NCI-H187 treated with DMSO at 0.1 percent for 48 hours (cell line): Measurements from ENCODE around the gene OSBPL5.
"Not testable (repeated sequence)": the region's sequence is repeated elsewhere in the genome, so short reads cannot be mapped to it uniquely, and the experiment has no call there.

Experiments used
- DNase-seq: peaks from one replicate; lab custom pipeline; 2025; lab: John Stamatoyannopoulos, UW

Gene OSBPL5

DNA sequence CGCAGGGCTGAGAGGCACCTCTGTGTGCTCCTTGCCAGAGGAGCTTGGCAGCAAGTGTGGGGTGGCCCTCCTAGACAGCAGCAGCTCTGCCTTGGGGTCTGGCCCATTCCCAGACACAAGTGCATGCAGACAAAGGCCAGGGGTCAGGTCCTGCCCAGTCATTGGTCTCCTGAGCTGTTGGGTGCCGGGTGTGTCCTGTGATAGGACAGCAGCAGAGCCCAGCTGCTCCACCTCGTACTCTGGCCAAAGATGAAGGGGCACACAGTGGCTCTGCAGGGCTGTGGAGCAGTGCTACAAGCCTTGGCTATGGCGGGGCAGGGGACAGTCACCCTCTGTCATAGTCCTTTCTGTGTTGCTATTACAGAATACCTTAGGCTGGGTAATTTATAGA lies 17.3 kb upstream of the OSBPL5 start:
- DNase-seq: no peak

DNA sequence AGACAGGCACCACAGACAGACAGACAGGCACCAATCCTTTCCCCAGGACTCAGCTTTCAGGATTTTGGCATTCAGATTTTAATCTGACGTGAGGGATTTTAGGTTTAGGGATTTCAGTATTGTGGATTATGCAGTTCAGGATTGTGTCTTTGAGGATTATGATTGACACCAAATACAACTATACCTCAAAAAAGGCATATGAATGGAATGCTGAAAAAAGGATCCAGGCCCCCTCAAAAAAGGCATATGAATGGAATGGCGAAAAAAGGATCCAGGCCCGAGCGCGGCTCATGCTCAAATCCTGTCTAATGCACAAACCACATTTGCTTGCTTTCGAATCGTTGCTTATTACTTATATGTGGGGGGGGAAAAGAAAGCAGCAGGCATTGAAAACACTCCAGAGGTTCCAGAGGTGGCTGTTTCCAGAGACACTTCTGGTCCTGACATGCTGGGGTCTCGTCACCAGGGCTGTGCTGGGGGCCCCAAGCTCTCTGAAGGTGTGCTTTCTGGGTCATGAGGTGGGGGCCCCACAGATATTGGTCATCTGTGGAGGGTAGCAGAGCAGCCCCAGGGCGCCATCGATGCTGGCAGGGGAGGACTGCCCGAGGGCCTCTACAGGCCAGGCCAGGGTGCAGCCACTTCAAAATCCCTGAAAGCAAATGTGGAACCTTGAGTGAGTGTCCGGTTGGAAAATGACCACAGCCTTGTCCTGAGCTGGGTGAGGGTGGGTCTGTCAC lies 16.8 kb upstream of the OSBPL5 start:
- no peak for DNase-seq

DNA sequence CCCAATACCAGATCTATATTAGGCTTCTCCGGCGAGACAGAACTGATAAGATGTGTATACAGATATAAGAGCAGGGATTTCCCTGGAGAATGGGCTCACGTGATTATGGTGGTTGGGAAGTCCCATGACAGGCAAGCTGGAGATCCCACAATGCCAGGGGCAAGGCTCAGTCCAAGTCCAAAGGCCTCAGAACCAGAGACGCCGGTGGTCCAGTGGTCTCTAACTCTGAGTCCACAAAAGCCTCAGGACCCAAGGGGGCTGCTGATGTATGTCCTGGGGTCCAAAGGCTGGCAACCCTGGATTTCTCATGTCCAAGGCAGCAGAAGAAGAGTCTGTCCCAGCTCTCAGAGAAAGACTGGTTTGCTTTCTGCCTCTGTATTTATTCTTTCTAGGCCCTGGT lies 15.8 kb upstream of the OSBPL5 start:
- DNase-seq: no peak

DNA sequence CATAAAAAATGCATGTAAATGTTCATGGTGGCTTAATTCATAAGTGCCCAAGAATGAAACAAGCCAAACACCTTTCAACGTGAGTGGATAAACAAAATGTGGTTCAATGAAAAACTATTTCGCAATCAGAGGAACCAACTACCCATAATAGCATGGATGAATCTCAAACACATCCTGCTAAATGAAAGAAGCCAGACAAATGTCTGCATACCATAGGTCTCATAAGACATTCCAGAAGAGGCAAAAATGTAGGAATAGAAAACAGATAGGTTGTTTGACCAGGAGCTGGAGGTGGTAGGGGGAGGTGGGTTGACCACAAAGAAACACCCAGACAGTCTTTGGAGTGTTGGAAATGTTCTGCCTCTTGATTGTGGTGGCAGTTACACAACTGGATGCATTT lies 13.2 kb upstream of the OSBPL5 start:
- no peak for DNase-seq

DNA sequence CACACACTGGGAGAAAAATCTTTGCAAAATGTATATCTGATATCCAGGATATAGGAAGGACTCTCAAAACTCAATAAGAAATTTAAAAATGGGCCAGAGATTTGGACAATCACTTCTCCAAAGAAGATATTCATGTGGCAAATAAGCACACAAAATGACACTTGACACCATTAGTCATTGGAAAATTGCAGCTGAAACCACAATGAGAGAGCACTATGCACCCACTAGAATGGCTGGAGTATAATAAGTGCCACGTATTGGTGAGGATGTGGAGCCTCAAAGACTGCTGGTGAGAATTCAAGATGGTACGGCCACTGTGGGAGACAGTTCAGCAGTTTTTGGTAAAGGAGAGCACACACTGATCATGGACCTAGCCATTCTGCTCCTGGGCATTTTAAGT lies 12.8 kb upstream of the OSBPL5 start:
- no peak for DNase-seq

DNA sequence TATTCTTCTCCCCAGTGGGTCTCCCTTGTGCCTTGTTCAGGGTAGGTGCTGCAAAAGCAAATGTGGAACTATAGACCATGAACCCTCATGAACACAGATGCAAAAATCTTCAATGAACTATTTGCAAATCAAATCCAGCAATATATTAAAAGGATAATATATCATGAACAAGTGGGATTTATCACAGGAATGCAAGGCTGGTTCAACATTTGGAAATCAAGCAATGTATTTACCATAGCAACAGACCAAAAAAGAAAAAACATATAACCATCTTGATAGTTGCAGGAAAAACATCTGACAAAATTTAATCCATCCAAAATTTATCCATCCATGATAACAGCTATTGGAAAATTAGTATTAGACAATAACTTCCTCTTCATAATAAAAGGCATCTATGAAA lies 11.4 kb upstream of the OSBPL5 start:
- DNase-seq: no peak

DNA sequence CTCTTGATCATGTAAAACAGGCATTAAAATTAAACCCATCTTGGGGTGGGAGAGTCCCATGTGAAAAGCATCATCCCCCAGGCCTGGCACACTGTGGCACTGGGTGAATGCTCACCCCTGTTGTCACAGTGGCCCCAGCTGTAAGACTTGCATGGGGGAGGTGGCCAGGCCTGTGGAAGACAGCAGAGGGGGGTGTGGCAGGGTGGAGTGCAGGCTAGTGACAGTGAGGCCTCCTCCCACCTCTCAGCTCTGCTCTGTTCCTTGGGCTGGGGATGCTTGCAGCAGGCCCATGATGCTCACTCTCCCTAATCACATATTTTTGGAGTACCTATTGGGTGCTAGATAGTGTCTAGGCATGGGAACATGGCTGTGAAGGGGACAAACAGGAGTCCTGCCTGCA lies 10.1 kb upstream of the OSBPL5 start:
- DNase-seq: no peak

DNA sequence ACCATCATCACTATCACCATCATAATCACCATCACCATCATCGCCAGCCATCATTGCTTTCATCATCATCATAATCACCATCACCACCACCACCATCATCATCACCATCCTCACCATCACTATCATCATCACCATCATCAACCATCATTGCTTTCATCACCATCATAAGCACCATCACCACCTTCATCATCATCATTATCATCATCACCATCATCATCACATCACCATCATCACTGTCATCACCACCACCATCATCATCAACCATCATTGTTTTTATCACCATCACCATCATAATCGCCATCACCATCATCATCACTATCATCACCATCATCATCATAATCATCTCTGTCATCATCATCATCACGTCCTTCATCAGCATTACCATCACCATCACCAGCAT lies 9.3 kb upstream of the OSBPL5 start:
- no peak for DNase-seq

DNA sequence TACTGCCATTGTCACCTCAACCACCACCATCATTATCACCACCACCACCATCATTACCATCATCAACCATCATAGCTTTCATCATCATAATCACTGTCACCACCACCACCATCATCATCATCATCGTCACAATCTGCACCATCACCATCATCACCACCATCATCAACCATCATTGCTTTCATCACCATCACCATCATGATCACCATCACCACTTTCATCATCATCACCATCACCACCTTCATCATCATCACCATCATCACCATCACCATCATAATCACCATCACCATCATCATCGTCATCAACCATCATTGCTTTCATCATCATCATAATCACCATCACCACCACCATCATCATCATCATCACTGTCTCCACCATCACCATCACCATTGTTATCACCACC lies 8.7 kb upstream of the OSBPL5 start:
- no peak for DNase-seq

DNA sequence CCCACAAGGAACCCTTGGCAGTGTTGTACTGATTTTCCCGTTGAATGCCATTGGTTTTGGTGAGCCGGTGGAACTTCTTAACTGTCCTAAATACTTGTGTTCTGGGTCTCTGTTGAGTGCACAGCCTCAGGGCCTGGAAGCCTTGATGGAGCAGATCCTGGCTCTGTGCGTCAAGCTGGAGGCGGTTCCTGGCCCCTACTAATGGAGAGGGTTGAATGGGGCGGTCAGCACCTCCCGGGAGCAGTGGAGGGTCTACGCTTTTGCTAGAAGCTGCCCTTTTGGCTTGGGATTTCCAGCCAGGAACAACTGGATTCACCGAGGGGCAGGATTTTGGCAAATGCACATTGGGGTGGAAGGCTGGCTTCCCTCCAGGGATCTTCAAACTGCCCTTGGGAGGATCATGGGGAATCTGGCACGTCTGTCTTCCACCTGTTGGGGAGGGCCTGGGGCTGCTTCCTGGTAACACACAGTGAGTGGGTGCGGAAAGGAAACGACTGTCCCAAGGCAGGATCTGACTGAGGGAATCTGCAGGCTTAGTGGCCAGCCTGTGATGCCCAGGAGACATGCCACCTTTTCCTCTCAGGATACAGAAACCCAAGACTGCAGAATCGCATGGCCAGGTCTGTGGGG lies 6.9 kb upstream of the OSBPL5 start:
- DNase-seq: no peak

DNA sequence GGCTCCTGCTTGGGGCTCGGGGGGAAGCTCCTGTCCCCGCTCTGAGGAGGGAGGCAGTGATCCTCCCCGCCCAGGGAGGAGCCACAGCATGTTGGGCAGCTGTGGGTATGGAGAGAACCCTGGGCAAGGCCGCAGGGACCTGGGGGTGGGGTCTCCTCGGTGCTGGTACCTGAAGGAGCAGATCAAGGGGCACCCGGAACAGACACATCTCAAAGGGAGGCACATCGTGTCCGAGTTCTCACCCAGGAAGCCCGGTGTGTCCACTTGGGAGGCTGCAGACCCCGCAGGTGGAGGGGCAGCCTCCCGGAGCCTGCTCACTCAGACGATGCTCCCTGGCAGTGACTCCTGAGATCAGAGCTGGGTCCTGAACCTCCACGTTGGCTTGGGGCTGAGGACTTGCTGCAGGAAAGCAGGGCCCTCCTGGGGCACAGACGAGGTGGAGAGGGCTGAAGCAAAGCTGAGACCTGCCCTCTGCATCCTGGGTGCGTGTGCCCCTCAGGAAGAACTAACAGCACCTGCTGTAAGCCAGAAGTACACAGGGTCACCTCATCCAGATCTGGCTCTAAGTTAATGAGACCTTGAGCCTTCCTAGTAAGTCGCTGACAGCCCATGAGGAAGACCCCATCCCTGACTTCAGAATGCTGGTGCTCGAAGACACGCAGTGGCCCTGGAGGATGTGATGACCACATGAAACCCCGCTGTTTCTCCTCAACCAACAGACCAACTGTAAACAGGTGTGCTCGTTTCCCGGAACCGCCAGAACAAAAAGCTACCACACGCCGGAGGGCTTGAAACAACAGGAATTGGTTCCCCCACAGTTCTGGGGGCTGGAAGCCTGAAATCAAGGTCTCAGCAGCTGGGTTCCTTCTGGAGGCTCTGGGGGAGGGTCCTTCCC lies 5.9 kb upstream of the OSBPL5 start:
- DNase-seq: no peak

DNA sequence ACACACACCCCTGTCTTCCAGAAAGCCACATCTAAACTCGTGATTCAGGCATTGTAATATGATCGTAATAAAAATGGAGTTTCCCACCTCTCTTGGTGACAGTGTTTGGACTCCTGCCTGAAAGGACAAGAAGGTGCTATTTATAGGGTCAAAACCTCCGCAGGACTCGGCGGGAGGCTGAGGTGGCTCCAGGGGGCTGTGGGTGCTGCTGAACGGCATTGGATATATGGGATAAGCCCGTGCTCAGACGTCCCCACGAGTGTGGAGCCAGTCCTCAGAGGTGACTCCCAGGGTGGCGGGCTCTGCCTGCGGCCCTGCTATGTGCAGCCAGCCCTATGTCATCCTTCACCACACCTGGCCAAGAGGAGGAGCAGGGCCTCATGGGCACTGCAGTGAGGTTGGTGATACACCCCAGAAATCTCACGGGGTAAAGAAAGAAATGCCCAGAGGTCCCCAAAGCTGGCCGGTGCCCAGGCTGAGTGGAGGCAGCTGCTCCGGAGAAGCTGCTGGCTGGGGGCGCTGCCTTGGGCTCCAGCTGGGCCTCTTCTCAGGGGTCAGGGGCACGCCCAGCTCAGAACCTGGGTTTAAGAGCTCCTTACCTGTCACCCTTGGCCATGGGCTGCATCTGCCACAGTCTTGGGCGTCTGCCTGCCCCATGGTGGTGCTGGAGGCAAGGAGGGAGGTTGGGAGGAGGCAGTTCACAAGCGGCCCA lies 5.1 kb upstream of the OSBPL5 start:
- no peak for DNase-seq

DNA sequence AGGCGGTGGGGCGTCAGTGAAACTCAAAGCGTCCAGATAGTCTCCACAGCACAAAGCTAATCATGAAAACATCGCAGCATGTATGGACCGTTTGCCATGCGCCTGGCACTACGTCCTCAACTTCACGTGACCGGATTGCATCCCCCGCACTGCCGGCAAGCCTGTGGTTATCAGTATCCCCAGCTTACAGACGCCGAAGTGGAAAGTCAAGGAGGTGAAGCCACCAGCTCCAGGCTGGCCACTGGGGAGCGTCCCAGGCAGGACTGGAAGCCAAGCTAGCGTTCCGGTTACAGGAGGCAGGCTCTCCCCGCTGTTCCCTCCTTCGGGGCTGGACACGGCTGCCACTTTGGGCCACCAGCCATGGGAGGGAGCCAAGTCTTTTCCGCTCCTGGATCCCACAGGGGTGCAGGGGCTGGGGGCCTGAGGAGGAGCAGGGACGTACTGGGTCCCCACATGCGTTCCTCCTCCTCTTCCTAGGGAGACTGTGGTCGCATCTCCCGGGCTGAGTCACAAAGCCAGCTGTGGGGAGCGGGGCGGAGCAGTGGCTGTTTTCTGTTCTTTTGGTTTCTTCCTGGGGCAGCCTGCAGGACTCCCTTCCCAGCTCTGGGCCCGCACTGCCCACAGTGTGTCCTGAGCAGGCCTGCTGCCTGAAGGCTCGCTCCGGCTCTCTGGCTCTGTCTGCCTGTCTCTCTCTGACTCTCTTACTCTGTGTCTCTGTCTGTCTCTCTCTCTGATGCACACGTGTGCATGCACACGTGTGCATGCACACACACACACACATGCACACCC lies 4.3 kb upstream of the OSBPL5 start:
- DNase-seq: no peak

DNA sequence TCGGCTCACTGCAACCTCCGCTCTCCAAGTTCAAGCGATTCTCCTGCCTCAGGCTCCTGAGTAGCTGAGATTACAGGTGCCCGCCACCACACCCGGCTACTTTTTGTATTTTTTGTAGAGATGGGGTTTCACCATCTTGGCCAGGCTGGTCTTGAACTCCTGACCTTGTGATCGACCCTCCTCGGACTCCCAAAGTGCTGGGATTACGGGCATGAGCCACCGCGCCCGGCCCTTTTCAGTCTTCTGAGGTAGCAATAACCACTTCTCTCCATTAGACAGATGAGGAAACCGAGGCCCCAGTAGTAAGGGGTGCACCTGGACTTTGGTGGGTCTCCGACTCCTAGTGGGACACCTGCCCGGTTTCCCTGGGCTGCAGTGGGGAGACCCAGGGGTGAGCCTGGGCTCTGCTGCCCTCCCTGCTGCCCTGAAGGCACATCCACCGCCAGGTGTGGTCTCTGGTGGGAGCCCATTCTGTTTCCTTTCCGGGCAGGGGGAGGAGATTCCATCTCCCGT lies 3.7 kb upstream of the OSBPL5 start:
- DNase-seq: not testable (repeated sequence)

DNA sequence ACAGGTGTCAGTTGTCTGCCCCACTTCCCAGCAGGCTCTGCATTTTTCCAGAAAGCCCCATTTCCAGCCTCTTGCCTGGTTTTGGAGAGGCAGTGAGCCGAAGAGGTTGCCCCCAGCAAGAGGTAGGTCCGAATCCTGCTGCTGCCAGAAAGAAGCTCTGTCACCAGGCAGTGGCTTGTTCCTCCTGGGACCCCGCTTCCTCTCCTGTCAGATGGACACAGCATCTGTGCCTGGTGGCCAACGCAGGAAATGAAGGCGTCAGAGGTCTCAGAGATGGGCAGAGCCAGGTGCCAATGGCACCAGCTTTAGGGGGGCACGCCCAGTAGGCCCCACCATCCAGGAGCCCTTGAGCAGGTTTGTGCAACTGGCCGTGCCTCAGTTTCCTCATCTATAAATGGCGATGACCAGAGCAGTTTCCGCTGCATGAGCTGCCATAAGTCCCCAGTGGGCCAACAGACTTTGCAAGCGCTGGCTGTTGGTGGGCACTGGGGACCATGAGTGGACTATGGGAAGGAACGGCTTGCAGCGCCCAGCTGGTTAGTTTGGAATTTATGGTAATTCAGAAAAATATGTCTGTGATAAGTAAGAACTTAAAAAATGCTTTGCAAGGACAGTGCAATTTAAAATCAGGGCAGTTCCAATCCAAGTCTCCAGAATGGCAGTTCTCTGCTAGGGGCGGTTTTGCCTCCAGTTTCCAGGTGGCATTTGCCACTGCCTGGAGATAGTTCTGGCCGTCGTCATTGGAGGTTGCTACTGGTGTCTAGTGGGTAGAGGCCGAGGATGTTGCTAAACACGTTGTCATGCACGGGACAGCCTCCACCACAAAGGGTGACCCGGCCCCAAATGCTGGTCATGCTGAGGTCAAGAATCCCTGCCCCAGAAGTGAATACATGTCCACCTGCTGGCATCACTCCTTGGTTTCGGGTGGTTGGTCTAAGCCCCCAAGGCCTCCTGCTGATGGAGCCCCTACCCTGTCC lies 2.3 kb upstream of the OSBPL5 start:
- DNase-seq: no peak

DNA sequence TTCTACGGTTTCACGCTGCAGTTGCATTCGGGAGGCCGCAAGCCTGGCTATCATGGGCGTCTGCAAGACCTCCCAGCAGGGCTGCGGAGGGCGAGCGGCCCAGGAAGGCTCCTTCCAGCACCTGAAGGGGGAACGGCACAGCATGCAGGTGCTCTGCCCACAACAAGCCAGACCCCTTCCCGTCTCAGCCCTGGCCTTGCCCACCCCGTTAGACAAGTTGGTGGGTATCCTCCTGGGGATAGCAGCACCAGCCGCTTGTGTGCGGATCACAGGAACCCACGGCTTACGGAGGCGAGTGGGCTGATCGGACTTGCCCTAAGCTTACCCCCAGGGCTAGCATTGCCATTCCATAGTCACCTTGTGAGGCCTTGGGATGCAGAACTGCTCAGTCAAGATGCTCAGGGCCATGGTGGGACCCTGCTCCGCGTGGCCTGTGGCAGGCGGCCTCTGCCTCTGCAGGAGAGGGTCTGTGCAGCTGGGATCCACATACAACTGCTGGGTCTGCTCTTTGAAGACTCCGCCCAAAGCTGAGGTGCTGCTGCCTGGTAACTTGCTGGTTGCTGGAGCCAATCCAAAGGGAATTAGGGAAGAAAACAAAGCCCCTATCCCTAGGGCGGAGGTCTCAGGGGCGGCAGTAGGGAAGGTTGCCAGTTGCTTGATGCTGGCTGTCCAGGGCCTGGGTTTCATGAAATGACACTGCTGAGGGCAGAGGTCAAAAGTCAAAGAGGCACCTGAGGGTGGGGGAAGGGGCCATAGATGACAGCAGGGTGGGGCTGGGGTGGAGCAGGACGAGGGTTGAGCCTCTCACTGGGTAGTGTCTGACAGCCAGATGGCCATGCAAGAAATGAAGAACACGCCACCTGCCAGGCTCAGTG lies 1.4 kb upstream of the OSBPL5 start:
- DNase-seq: no peak

DNA sequence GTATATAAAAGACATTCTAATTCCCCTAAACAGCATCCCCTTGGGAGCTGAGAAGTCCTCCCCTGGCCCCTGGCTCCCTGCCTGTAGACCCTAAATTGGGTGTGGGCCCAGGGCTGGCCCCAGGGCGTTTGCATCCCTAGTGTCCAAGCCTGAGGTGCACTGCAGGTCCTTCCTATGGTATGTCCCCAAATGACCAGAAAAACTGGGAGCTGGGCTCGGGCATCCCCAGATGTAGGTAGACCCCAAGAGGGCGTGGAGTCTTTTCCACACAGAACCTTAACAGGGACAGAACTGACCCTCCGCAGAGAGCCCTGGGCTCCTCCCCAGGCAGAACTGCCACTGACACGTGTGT lies 782 bp upstream of the OSBPL5 start:
- DNase-seq: no peak

DNA sequence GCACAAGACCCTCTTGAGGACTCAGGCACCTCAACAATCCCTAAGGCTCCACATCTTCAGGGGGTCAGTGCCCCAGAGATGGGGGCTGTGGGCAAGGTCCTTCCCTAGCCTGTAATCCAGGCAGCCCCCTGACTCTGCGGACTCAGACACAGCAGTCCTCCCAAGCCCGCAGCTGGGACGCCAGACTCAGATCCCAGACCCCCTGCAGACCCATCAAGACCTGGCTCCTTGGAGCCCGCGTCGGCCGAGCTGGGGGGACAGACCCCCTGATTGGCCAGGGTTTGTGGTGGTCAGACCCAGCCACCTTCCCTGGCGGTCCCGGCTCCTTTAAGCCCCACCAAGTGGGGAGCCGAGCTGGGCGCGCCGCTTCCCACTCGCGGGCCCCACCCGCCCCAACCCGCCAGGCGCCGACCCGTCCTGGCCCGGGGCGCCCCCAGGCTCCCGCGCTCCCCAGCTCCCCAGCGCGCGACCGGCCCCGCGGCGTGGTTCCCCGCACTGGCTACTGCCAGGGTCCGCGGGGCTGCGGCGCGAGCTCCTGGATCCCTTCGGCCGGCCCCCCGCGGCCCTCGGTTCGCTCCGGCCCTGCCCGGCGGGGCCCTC lies 458 bp downstream of the OSBPL5 start:
- DNase-seq: no peak

DNA sequence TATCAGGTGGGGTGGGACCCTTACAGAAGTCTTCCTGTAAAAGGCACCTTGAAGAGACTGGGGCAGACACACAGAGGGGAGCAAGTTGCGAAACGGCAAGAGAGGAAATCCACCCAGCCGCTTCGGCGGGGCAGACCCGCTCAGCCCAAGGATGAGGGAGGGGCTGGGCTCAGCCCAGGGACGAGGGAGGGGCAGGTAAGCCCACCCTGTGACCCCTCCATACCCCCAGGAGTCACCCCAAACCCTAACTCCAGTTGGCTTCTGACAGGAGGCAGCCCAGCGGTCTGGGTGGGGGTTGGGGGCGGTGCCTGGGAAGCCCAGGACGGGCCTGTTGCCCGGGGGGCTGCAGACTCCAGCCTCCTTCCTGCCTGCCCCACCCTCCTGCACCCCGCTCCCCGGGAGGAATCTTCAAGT lies 965 bp downstream of the OSBPL5 start:
- no peak for DNase-seq
